Dermis blood vessel endothelial cell (primary cell): ENCODE results near the gene LHX2. TPM values are rescaled to one million over a fixed set of nuclear protein-coding genes. Genes with fewer than 3 reads are reported as not detected.

Experiments
- DNase-seq: peaks from one replicate; pipeline ENCODE4 v3.0.0; 2010
- total RNA-seq: library from RNA; depleted of rRNA; stranded (reverse); fragments of >200 nt; gene quantifications from 2 replicates; pipeline ENCODE4 v1.2.3, GENCODE V29; 2014

LHX2 gene
- total RNA-seq, 1 donor from 2014 or later, result not detected

DNA sequence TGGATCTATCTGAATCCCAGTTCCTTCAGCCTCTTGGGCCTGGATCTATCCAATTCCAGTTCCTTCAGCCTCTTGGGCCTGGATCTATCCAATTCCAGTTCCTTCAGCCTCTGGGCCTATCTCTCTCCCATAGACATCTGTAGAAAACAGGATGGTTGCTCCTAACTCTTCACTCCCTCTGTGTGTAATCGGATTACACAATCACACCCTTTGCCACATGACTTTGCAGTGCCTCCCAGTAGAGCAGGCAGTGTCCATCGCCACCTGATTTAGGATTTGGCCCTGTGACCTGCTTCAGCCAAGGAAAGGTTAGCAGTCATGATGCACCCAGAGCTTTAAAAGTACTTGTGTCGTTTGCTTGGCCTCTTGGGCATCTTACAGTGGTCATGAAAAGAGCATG is 56.7 kb downstream of the LHX2 start:
- DNase-seq, result no peak

DNA sequence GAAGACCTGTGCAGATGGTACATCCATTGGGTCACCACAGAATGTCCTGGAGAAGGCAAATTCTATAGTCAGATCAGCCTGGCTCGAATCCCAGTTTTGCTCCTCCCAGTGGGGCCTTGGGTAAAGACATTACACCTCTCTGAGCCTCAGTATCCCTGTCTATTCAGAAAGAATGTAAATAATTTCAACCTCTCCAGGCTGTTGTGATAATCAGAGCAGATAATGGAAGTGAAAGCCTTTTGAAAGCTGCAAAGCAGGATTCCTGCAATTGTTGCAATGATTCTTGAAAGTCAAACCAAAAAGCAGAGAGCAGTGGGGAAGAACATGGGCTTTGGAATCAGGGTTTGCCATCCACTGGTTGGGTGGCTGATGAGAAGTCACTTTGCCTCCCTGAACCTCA is 63.2 kb downstream of the LHX2 start:
- no peak for DNase-seq

DNA sequence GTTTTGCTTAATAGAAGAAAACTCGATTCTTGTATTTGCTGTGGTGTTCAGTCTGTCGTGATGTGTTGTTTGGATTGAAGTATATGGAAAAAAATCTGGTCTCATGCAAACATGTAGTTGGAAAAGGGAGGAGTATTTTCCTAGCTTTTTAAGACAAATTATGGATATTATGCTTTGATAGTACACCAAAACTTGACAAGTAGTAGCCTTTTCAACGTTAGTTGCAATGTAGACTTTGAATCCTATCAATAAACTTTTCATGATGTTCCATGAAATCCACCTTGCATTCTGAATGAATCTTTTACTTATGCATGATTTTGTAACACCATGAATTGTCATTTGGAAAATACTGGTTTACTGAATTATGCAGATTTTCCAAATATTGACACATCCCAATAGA is 64.2 kb downstream of the LHX2 start:
- no peak for DNase-seq

DNA sequence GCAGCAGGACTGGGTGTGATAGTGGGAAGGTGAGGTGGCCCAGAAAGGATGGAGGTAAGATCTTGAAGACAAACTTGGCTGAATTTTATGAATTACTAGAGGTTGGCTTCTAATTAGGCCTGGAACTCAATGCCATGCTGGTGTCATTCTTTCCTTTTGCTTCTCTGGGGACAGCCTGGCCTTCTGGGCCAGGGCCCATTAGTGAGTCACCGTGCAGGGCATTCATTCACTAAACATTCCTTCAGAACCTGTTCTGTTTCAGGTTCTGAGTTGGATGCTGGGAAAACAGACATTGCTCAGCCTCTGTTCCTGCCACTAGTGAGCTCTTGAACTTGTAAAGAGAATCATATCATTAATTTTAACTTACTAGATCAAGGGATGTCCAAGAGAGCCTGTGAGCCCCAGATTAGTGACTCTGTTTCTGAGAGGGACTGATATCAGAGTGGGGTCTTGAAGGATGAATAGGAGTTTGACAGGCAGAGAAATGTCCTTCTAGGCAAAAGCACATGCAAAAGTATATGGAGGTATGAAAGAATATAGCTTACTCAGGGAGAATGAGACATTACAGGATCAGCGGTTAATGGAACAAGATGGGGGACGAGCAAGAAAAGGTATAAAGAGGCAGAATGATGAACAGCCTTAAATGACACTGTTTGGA is 66.5 kb downstream of the LHX2 start:
- DNase-seq, result peak; percentile 46

DNA sequence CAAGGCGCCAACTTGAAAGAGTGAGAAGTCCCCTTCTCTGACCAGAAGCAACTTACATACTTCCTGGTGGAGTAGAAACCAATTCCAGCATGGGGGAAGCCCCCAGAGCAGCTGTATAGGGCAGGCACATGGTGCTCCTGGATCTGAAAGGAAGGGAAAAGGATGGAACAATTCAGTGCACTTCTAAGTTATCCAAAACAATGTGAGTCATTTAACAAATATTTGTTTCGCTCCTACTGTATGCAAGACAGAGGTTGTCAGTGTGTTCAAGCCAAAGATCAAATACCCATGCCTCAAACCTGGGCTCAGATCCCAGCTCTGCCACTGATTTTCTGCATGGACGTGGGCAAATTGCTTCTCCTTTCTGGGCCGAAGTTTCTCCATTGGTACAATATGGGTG is 67.1 kb downstream of the LHX2 start:
- DNase-seq, result peak; percentile 68

DNA sequence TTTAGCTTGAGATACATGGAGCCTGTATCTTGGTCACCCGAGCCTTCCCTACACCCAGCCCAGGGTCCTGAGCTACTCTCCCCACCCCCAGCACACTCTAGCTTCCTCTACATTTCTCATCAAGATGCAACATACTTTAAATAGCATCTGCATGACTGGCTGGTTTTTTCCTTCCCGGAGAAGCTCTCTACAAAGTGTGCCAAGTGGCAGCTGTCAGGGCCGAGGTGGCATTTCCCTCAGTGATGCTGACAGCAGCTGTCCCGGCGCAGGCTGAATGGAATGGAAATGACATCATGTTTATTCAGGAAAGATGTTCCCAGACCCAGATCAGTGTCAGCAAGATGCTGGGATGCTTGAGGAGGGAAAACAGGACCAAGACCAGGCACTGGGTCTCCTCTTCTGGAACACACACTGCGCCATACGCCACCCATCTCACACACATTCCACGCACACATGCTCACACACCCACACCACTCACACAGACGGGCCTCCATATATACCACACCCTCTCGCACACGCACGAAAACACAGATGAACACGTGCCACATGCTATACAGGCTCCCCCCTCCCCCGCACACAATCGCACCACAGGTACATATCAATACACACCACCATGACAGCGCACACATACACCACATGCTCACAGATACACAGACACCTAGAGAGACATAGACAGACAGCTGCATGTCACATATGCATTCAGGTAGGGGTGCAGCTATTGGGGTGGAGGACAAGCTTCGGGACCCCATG is 67.8 kb downstream of the LHX2 start:
- DNase-seq, result peak; percentile 73

DNA sequence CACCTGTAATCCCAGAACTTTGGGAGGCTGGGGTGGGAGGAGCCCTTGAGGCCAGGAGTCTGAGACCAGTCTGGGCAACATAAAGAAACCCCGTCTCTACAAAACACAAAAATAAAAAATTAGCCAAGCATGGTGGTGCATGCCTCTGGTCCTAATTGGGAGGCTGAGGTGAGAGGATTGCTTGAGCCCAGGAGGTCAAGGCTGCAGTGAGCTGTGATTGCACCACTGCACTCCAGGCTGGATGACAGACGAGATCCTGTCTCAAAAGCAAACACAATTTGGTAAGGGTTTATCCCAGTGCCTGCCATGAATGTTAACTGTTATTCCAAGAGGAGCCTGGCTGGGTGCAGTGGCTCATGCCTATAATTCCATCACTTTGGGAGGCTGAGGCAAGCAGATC is 71.1 kb downstream of the LHX2 start:
- DNase-seq, result no peak

Other genes with a start within 250 kb of the LHX2 start
- 9.5 and 20.6 TPM in 2 replicates for gene DENND1A, start 81.6 kb upstream of the LHX2 start, total RNA-seq
- 18.7 and 25.6 TPM in 2 replicates for gene NEK6, start 246.2 kb downstream of the LHX2 start, total RNA-seq